Measurements from ENCODE around the gene C2CD2. TPM values are rescaled to one million over a fixed set of nuclear protein-coding genes. Genes with fewer than 3 reads are reported as not detected.

The C2CD2 gene
- total and polyA plus RNA-seq, 2 experiments from 2014 or later: 6.4 to 13.9 TPM

GRCh38 chr21:41885341-41886024, 68.3 kb downstream of the C2CD2 start:
- H3K27ac ChIP-seq: no peak overlapping the region
- H3K9me3 ChIP-seq (ENCODE audit: low read depth): no peaks in the 10 kb centered on the region
- no peaks in the 10 kb centered on the region for H4K20me1 ChIP-seq (ENCODE audit: insufficient read depth, poor library complexity, severe bottlenecking)

DNA sequence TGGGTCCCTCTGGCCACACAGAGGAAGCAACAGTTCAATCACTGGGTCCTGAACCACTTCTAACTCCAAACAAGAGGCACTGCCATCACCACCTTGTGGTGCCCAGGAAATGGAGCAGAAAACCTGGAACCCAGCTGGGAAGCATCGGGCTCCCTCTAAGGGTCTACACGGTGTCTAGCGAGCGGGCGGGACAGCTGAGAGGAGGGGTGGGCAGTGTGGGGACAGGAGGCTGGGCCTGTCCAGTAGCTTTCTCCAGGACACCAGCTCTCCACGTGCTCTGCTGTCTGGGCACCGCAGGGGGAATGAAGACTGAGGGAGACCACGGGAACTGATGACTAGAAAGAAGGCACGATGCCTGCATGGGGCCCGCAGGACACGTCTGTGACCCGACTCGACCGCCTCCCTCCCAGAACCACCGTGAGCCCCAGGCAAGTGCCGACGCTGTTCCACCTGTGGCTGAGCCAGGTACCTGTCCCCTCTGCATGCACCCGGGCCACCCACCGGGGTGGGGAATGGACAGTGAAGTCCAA, 69.3 kb downstream of the C2CD2 start:
- no peaks in the 10 kb centered on the region for H3K27me3 ChIP-seq
- H3K4me3 ChIP-seq: no peak overlapping the region
- H3K4me2 ChIP-seq: no peak overlapping the region
- H3K79me2 ChIP-seq: no peaks in the 10 kb centered on the region
- H3K27ac ChIP-seq: no peak overlapping the region
- no peak for TF ChIP-seq EZH2 (IDR thresholded peaks at IDR 0.05; ENCODE audit: borderline replicate concordance)
- no peak for TF ChIP-seq EZH2phosphoT487 (IDR thresholded peaks at IDR 0.05; ENCODE audit: low read depth, severe bottlenecking, unreplicated experiment)
- TF ChIP-seq, protein P1, sequence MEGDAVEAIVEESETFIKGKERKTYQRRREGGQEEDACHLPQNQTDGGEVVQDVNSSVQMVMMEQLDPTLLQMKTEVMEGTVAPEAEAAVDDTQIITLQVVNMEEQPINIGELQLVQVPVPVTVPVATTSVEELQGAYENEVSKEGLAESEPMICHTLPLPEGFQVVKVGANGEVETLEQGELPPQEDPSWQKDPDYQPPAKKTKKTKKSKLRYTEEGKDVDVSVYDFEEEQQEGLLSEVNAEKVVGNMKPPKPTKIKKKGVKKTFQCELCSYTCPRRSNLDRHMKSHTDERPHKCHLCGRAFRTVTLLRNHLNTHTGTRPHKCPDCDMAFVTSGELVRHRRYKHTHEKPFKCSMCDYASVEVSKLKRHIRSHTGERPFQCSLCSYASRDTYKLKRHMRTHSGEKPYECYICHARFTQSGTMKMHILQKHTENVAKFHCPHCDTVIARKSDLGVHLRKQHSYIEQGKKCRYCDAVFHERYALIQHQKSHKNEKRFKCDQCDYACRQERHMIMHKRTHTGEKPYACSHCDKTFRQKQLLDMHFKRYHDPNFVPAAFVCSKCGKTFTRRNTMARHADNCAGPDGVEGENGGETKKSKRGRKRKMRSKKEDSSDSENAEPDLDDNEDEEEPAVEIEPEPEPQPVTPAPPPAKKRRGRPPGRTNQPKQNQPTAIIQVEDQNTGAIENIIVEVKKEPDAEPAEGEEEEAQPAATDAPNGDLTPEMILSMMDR (IDR thresholded peaks at IDR 0.05; ENCODE audit: poor library complexity): no peak
- no peaks in the 10 kb centered on the region for H4K20me1 ChIP-seq (ENCODE audit: insufficient read depth, poor library complexity, severe bottlenecking)
- no peaks in the 10 kb centered on the region for H3K9me3 ChIP-seq (ENCODE audit: low read depth)
- no peaks in the 10 kb centered on the region for H3K4me1 ChIP-seq (ENCODE audit: insufficient read depth)
- no peaks in the 10 kb centered on the region for H3K9me2 ChIP-seq (replicated peaks; ENCODE audit: insufficient read depth)
- WGBS (ENCODE audit: low lambda C conversion rate, missing lambda C conversion rate): 95% methylated on average over 16 of the region's 19 CpGs
- no peak overlapping the region for H2AFZ ChIP-seq
- no peaks in the 10 kb centered on the region for H3K36me3 ChIP-seq (replicated peaks; ENCODE audit: insufficient read depth, low read depth)
- no peak for DNase-seq (ENCODE audit: low spot score)

More at GRCh38 chr21:41885341-41886024, 68.3 kb downstream of the C2CD2 start:
- Histone ChIP-seq H3K36me3 (replicated peaks; ENCODE audit: insufficient read depth, low read depth) (no peaks in the 10 kb centered on the region), H3K9me2 (replicated peaks; ENCODE audit: insufficient read depth) (no peaks in the 10 kb centered on the region), H2AFZ (no peak overlapping the region), H3K4me2 (no peak overlapping the region), H3K4me1 (ENCODE audit: insufficient read depth) (no peaks in the 10 kb centered on the region), H3K79me2 (no peaks in the 10 kb centered on the region), H3K27me3 (no peaks in the 10 kb centered on the region), H3K4me3 (no peak overlapping the region)
- no peak for DNase-seq (ENCODE audit: low spot score)
- WGBS (ENCODE audit: low lambda C conversion rate, missing lambda C conversion rate): 60% methylated on average over 22 of the region's 22 CpGs
- no peak for TF ChIP-seq EZH2 (IDR thresholded peaks at IDR 0.05; ENCODE audit: borderline replicate concordance)
- TF ChIP-seq, protein P1 (IDR thresholded peaks at IDR 0.05; ENCODE audit: poor library complexity): no peak
- TF ChIP-seq EZH2phosphoT487 (IDR thresholded peaks at IDR 0.05; ENCODE audit: low read depth, severe bottlenecking, unreplicated experiment): no peak

DNA sequence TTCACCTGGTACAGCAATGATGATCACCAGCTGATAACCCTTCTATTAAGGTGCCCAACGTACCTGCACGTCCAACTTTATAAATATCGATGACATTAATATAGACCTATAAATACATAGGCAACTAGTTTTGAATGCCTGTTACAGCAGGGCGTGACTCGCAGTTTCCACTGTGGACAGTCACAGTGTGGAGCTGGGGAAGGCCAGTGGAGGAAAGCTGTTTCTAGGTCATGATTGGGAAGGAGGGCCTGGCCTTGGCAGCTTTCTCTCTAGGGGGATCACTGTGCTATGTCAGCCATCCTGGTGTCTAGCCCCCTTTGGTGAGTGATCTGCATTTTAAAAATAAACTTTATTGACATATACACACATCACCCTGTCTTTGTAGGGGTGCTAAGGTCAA, 70.2 kb downstream of the C2CD2 start:
- WGBS (ENCODE audit: low lambda C conversion rate, missing lambda C conversion rate): 97% methylated on average over 5 of the region's 5 CpGs
- TF ChIP-seq, protein P1 (IDR thresholded peaks at IDR 0.05; ENCODE audit: poor library complexity): no peak
- TF ChIP-seq EZH2 (IDR thresholded peaks at IDR 0.05; ENCODE audit: borderline replicate concordance) (no peak), EZH2phosphoT487 (IDR thresholded peaks at IDR 0.05; ENCODE audit: low read depth, severe bottlenecking, unreplicated experiment) (no peak)
- Histone ChIP-seq H3K4me1 (ENCODE audit: insufficient read depth) (no peaks in the 10 kb centered on the region), H3K36me3 (replicated peaks; ENCODE audit: insufficient read depth, low read depth) (no peaks in the 10 kb centered on the region), H3K9me3 (ENCODE audit: low read depth) (no peaks in the 10 kb centered on the region), H3K4me3 (no peak overlapping the region), H3K27ac (no peak overlapping the region), H4K20me1 (ENCODE audit: insufficient read depth, poor library complexity, severe bottlenecking) (no peaks in the 10 kb centered on the region), H2AFZ (no peak overlapping the region), H3K4me2 (no peak overlapping the region), H3K27me3 (no peaks in the 10 kb centered on the region), H3K79me2 (no peaks in the 10 kb centered on the region), H3K9me2 (replicated peaks; ENCODE audit: insufficient read depth) (no peaks in the 10 kb centered on the region)
- no peak for DNase-seq (ENCODE audit: low spot score)
